Astrocyte of the hippocampus (primary cell): ENCODE measurements around the gene EIF3B.
"Not testable (repeated sequence)": the region's sequence is repeated elsewhere in the genome, so short reads cannot be mapped to it uniquely, and the experiment has no call there.

Experiments used
- DNase-seq: peaks from one replicate; pipeline ENCODE4 v3.0.0; 2011; ENCODE audit warnings: low read depth, low spot score

EIF3B gene

DNA sequence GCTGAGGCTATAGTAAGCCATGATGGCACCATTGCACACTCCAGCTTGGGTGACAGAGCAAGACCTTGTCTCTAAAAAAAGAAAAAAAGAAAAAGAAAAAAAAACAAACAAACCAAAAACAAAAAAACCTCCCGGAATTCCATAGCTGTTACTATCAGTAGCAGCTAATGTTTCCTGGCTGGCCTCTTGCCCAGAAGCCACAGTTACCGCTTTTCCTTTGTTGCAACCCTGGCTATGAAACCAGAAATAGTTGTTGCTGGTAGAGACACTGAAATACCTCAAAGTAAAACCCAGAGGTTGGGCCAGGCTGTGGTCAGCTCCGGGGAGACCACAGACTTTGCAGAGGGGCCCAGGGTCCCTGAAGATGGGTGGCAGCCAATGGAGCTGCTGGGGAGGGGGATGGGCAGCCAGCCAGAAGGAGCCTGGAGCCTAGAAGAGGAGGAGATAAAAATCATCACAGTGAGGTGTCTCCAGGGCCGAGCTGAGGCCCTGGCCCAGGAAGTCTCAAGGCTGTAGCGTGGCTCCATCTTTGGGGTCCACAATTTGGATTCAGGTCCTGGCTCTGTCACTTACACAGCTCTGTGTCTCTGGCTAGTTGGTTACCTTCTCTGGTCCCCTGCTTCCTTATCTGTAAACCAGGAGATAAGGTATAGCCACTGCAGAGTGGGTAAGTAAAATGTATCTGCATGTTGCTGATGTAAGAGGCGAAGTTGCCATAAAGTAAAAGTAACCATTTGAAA, 45.4 kb downstream of the EIF3B start:
- DNase-seq: peak; percentile 99

DNA sequence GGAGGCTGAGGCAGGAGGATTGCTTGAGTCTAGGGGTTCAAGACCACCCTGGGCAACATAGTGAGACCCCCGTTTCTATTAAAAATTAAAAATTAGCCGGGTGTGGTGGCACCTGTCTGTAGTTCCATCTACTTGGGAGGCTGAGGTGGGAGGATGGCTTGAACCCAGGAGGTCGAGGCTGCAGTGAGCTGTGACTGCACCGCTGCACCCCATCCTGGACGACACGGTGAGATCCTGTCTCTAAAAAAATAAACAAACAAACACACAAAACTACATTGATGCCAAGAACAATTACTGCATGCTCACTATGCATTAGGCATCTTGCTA, 48.0 kb downstream of the EIF3B start:
- no peak for DNase-seq

- peak; percentile 99 for DNase-seq
These were observed 48.5 kb downstream of the EIF3B start, which contains the start of gene CHST12 for GRCh38 chr7:2403014-2403717. CHST12 (plus strand) TSS chr7:2403611; CDS start chr7:2432640, 29,029 bp downstream.

- DNase-seq: peak; percentile 70
These were observed 49.4 kb downstream of the EIF3B start for GRCh38 chr7:2403718-2404648.

- no peak for DNase-seq
These were observed 50.1 kb downstream of the EIF3B start for GRCh38 chr7:2404714-2405119.

GRCh38 chr7:2405201-2405600, 50.6 kb downstream of the EIF3B start:
- no peak for DNase-seq

- no peak for DNase-seq
These were observed 51.1 kb downstream of the EIF3B start for GRCh38 chr7:2405601-2406345.

- DNase-seq: no peak
These were observed 55.3 kb downstream of the EIF3B start for GRCh38 chr7:2409745-2410414.

DNA sequence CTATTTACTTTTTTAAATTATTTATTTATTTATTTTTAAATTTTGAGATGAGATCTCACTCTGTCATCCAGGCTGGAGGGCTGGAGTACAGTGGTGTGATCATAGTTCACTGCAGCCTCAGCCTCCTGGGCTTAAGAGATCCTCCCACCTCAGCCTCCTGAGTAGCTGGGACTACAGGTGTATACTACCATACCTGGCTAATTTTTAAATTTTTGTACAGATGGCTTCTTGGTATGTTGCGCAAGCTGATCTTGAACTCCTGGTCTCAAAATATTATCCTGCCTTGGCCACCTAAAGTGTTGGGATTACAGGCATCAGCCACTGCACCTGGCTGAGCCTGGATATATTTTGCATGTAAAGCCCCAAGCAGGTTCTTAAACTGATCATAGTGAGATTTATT, 56.4 kb downstream of the EIF3B start:
- no peak for DNase-seq

GRCh38 chr7:2411815-2412586, 57.4 kb downstream of the EIF3B start:
- DNase-seq: no peak

DNA sequence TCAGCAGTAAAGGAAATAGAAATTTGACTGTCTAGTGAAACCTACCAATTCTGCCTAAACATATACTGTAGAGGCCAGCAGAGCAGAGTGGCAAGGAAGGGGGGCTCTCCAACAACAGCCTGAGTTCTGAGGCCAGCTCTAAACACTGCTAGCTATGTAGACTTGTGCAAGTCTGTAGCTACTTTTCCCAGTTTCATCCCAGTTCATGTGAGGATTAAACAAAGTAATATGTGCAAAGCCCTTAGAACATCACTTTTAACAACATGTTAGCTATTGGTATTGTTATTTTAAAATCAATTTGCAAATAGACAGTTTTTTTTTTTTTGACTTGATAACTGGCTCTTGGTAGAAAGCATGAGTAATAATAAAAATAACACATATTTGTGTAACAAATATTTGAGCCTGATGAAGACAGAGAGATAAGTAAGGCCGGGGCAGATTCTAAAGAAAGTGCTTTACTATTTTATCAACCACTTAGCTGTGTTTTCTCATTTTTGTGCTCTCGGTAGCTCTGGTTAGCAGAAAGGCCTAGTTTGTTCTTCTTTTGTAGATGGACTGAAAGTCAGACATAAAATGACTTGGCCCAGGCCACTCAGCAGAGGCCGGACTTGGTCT, 58.1 kb downstream of the EIF3B start:
- DNase-seq: no peak

DNA sequence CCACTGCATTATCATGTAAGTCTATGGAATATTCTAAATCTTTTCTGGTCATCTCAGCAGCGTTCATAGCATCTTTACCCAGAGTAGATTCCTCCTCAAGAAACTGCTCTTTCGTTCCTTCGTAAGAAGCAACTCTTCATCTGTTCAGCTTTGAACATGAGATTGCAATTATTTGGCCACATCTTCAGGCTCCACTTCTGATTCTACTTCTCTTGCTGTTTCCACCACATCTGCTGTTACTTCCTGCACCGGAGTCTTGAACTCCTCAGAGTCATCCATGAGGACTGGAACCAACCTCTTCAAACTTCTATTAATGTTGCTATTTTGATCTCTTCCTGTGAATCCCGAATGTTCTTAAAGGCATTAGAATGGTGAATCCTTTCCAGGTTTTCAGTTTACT, 61.4 kb downstream of the EIF3B start:
- no peak for DNase-seq

DNA sequence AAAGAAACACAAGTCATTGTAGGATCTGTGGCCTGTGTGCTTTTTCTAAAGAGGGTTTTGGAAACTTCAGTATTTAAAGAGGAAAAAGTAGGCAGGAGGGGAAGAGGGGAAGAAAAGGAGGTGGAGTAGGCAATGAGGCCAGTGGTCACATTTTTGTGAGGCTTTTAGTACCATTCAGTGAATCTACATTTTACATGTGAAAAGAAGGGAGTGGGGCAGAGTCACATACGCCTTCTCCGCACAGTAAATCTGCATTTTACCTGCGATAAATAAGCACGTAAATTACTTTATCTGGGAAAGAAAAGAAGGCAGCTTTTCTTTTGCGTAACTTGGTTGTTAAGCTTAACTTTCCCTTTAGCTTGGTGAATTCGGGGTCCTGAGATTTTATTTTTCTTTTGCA, 62.0 kb downstream of the EIF3B start:
- DNase-seq: no peak

GRCh38 chr7:2417178-2417577, 62.6 kb downstream of the EIF3B start:
- DNase-seq: not testable (repeated sequence)

DNA sequence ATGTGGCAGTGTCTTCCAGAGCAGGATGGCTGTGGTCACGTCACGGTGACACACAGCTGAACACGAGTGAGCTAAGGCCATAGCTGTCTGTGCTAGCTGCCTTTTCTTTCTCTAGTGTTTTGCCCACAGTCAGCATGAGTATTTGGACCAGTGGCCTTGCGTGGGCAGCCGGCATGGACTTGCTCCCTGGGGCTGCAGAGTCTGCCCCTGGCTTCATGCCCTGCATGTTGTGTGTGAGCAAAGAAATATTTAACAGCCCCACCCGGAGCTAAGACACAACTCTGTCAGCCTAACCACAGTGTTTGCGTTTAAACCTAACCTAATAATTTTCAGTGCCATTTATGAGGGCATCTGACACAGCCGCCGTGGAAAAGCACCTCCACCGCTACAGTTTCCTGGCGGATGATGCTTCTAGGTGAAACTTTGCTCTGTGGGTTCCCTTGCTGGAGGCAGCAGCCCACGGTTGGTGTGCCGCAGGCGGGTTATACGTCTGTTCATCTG, 63.4 kb downstream of the EIF3B start:
- DNase-seq: peak; percentile 39

DNA sequence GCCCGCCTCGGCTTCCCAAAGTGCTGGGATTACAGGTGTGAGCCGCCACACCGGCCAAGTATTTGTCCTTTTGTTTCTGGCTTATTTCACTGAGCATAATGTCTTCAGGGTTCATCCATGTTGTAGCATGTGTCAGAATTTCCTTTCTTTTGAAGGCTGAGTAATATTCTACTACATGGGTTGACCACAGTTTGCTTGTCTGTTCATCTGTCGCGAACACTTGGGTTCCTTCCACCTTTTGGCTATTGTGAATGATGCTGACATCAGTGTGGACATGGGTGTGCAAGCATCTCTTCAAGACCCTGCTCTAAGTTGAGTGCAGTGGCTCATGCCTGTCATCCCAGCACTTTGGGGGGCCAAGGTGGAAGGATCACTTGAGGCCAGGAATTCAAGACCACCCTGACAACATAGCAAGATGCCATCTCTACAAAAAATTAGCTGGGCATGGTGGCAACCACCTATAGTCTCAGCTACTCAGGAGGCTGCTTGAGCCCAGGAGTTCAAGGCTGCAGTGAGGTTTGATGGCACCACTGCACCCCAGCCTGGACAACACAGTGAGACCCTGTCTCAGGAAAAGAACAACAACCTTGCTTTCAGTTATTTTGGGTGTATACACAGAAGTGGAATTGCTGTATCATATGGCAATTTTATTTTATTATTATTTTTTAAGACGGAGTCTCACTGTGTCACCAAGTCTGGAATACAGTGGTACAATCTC, 65.7 kb downstream of the EIF3B start:
- no peak for DNase-seq

DNA sequence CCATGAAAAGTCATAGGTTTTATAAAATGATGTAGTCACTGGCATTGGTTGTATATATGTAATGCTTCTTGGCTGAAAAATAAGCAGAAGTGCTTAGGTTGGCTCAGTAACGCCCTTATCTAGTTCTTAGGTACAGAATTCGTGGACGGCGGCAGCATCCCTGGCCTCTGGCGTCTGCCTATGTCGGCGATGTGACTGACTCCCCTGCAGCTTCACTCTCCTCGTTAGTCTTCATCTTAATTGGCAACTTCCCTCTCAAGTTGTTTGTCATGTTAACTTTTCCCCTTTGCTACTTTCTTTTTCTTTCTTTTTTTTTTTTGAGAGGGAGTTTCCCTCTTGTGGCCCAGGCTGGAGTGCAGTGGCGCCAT, 67.3 kb downstream of the EIF3B start:
- DNase-seq: no peak

DNA sequence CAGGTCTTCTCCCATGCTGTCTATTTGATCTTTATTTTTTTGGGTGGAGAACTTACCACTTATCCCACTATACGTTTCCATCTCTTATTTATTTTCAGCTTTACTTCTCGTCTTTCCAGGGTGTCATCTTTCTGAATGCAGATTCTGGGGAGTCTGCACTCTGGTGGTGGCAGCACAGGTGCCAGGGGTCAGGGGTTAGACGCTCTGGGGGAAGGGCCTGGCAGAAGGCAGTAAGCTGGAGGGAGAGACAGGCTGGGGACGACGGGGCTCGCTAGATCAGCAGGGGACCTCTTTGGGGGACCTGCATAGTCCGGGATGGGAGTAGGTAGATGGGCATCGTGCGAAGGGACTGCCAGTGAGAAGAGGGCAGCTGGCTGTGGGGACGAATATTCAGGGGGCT, 71.1 kb downstream of the EIF3B start:
- DNase-seq: no peak
